Upper lobe of right lung (tissue), 1 donor: ENCODE results near the gene UBL3. TPM values are rescaled to one million over a fixed set of nuclear protein-coding genes. Genes with fewer than 3 reads are reported as not detected.

Experiments
- ATAC-seq: fragments of 200-7000 bp; cut with Tn5 transposase; one replicate; pipeline ENCODE4 v1.9.1; 2020; ENCODE audit warnings: mild to moderate bottlenecking, moderate library complexity
- DNase-seq: peaks from one replicate; pipeline ENCODE4 v3.0.0-alpha.2; 2020
- H3K27ac ChIP-seq: fragments of 200-600 bp; one replicate; pipeline ENCODE4 v1.8.0; 2022
- H3K27me3 ChIP-seq: fragments of 200-600 bp; one replicate; pipeline ENCODE4 v1.8.0; 2022; ENCODE audit warnings: mild to moderate bottlenecking
- H3K36me3 ChIP-seq: fragments of 200-600 bp; one replicate; pipeline ENCODE4 v1.8.0; 2022
- H3K4me1 ChIP-seq: fragments of 200-600 bp; one replicate; pipeline ENCODE4 v1.8.0; 2022
- H3K4me3 ChIP-seq: fragments of 200-600 bp; one replicate; pipeline ENCODE4 v1.8.0; 2022; ENCODE audit warnings: mild to moderate bottlenecking
- H3K9me3 ChIP-seq: fragments of 200-600 bp; one replicate; pipeline ENCODE4 v1.8.0; 2022
- intact Hi-C: fragments of 100-400 bp; cut with DNase I; formaldehyde crosslinking; loops from one replicate; pipeline ENCODE4 v1.11.0; 2022
- total RNA-seq: library from RNA; stranded (reverse); fragmentation: NEBNext Ultra II Directional; extraction: Animal tissue kit (Norgen Biotek cat#: 25700); gene quantifications from one replicate; pipeline ENCODE4 v1.2.1, GENCODE V29; 2021
- TF ChIP-seq, protein P1 (sequence below): fragments of 200-600 bp; IDR thresholded peaks from one replicate; pipeline ENCODE4 v1.8.0; 2022; ENCODE audit warnings: antibody characterized with exemption
- donor health status: DM: no; HTN: yes; CAD: no; lungs with severe emphysema.

UBL3 gene
- total RNA-seq, 1 donor from 2014 or later: 56.1 TPM

DNA sequence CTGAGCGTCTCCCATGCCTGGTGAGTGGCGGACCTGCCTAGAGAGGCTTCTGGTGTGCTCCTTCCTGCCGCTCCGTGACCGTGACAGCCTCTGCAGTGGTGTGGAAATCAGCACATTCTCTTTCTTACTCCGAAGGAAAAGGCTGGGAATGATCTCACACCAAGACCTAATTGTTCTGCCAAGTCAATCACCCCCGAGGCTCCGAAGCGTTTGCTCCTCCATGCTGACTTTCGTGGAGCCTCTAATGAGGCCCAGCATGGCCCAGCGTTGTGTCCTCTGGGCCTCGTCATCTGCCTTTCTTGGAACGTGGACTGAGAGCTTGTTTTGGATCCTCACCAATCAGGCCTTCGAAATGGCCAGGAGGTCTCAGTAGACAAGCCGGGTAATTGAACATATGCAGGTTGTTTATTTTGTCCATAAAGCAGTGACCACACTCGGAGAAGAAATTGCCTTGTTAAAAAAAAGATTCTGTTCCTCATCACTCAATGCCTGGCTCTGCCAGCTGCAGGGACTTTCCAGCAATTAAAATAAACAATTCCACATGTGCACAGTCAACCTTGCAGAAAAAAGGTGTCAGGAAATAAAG, 107.1 kb downstream of the UBL3 start:
- Histone ChIP-seq H3K27ac (no peak overlapping the region), H3K9me3 (no peaks in the 10 kb centered on the region), H3K36me3 (no peaks in the 10 kb centered on the region), H3K27me3 (no peaks in the 10 kb centered on the region), H3K4me1 (no peaks in the 10 kb centered on the region), H3K4me3 (no peak overlapping the region)
- no peak for DNase-seq
- ATAC-seq: no peak
- TF ChIP-seq, protein P1, sequence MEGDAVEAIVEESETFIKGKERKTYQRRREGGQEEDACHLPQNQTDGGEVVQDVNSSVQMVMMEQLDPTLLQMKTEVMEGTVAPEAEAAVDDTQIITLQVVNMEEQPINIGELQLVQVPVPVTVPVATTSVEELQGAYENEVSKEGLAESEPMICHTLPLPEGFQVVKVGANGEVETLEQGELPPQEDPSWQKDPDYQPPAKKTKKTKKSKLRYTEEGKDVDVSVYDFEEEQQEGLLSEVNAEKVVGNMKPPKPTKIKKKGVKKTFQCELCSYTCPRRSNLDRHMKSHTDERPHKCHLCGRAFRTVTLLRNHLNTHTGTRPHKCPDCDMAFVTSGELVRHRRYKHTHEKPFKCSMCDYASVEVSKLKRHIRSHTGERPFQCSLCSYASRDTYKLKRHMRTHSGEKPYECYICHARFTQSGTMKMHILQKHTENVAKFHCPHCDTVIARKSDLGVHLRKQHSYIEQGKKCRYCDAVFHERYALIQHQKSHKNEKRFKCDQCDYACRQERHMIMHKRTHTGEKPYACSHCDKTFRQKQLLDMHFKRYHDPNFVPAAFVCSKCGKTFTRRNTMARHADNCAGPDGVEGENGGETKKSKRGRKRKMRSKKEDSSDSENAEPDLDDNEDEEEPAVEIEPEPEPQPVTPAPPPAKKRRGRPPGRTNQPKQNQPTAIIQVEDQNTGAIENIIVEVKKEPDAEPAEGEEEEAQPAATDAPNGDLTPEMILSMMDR: no peak
- intact Hi-C loops: no loop called here

DNA sequence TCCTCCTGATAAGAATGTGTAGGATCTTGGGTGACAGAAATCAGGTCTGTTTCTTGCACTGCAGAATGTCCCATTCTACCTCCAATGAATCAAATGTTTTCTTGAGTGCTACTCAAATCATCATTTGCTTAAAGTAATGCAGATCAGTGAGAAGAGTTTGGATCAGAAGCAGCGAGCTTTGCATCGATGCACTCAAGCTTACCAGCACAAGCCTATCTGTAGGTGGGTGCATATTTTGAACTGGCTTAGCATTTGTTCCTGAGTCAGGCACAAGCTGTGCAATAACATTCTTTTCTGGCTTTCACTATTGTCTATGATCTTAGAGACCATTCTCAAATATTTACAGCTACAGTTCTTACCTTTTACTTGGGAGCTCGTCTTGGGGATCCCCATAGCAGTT, 109.5 kb downstream of the UBL3 start:
- DNase-seq (no peak), ATAC-seq (no peak)
- TF ChIP-seq, protein P1: no peak
- intact Hi-C loops: no loop called here
- Histone ChIP-seq H3K36me3 (no peaks in the 10 kb centered on the region), H3K27me3 (no peaks in the 10 kb centered on the region), H3K4me1 (no peaks in the 10 kb centered on the region), H3K9me3 (no peaks in the 10 kb centered on the region), H3K4me3 (no peak overlapping the region), H3K27ac (no peak overlapping the region)

DNA sequence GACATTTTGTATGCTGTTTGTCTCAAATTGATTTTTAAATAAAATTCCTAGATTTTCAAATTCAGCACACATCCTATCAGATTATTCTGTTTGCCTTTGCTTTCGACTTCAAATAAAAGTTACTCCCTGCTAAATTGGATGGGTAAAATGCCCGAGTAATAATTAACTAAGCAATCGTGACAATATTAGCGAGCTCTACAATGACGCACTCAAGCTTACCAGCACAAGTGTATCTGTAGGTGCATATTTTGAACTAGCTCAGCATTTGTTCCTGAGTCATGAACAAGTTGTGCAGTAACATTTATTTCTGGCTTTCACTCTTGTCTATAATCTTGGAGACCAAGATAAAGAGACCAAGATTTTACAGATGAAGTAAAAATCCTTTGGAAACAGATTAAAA, 113.4 kb downstream of the UBL3 start:
- ATAC-seq (no peak), DNase-seq (no peak)
- H3K4me3 ChIP-seq: no peak overlapping the region
- intact Hi-C loops: no loop called here
- TF ChIP-seq, protein P1: no peak
- no peaks in the 10 kb centered on the region for H3K36me3 ChIP-seq
- peaks cover 17% of the 10 kb centered on the region for H3K27me3 ChIP-seq
- H3K4me1 ChIP-seq: no peaks in the 10 kb centered on the region
- H3K27ac ChIP-seq: no peak overlapping the region
- H3K9me3 ChIP-seq: no peaks in the 10 kb centered on the region

DNA sequence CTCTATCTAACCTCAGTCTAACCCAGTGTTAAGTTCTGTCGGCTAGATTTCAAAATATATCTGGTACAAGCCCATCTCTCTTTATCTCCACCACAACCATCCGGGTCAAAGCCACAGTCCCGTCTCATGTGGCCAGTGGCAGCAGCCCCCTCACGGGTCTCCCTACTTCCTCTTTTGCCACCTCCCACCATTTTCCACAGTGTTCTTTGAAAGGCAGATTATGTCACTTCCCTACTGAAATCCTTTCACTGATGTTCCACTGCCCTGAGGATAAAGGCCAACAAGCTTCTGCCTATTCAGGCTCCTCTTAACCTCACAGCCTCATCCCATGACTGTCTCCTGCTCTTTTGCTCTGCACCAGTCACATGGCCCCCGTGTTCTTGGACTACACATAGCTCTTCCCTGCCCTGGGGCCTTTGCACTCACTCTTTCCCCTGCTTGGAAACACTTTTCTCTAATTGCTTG, 117.2 kb downstream of the UBL3 start:
- Histone ChIP-seq H3K4me1 (no peaks in the 10 kb centered on the region), H3K36me3 (no peaks in the 10 kb centered on the region), H3K9me3 (no peaks in the 10 kb centered on the region), H3K27ac (no peak overlapping the region), H3K27me3 (peaks cover 21% of the 10 kb centered on the region), H3K4me3 (no peak overlapping the region)
- intact Hi-C loops: no loop called here
- TF ChIP-seq, protein P1: no peak
- DNase-seq (no peak), ATAC-seq (peak; percentile 88)

DNA sequence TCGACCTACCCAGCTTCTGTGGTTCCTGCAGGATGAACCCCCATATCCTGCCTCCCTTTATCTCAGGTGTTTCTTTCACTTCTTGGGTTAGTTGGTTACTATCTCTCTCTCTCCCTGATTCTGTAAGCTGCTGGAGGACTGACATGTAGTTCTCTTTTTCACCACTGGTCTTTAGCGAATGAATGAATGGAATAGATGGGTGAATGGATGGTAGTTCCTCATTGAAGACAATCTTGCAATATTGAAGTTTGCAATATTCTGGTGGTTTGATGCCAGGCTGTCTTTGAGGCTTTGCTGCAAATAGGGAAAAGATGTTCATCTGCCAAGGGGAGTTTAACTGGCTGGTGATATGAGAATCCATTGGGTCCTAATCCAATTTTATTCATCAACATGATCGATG, 120.2 kb downstream of the UBL3 start:
- Histone ChIP-seq H3K4me3 (no peak overlapping the region), H3K9me3 (no peaks in the 10 kb centered on the region), H3K4me1 (no peaks in the 10 kb centered on the region), H3K36me3 (no peaks in the 10 kb centered on the region), H3K27ac (no peak overlapping the region), H3K27me3 (peaks cover 20% of the 10 kb centered on the region)
- intact Hi-C loops: no loop called here
- TF ChIP-seq, protein P1: no peak
- ATAC-seq (no peak), DNase-seq (no peak)

DNA sequence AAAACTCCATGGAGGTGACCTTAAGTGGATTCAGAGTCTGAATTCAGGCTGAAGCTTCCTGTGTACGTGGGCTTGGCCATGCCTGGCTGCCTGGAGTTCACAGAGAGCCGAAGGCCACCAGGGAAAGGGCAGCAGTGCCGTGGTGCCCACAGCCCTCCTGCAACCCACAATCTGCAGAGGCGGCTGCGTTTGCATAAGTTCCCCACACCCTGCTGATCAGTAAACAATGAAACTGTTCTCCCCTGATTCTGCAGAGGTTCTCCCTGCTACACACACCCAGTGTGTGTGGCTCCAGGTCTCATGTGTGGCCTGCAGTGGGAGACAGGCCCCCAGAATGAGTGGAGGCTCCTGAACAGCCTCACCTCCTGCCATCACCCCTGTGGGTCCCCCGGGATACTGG, 128.0 kb downstream of the UBL3 start:
- Histone ChIP-seq H3K4me3 (no peak overlapping the region), H3K36me3 (no peaks in the 10 kb centered on the region), H3K4me1 (no peaks in the 10 kb centered on the region), H3K27ac (no peak overlapping the region), H3K27me3 (peaks cover 10% of the 10 kb centered on the region), H3K9me3 (no peaks in the 10 kb centered on the region)
- no peak for ATAC-seq
- TF ChIP-seq, protein P1: no peak
- no peak for DNase-seq
- intact Hi-C loops: no loop called here
